DND-41 (cell line): Measurements from ENCODE around the gene CEP68.

Source experiments
- CTCF ChIP-seq: IDR thresholded peaks from 2 replicates; pipeline ENCODE4 v1.5.1; 2012; ENCODE audit warnings: borderline replicate concordance, low read length, moderate library complexity, mild to moderate bottlenecking; ENCODE audit not compliant: poor library complexity, severe bottlenecking; ENCODE audit errors: extremely low read depth
- EZH2 ChIP-seq: IDR thresholded peaks from 3 replicates; pipeline ENCODE4 v1.6.1; 2012; ENCODE audit warnings: borderline replicate concordance, low read depth, mild to moderate bottlenecking, moderate library complexity, low read length, inconsistent platforms; ENCODE audit not compliant: severe bottlenecking

GRCh38 chr2:65134158-65134557 lies 77.9 kb downstream of the CEP68 start:
- no peak for TF ChIP-seq CTCF
- no peak for TF ChIP-seq EZH2
